SK-N-MC (cell line): ENCODE measurements around the gene FAM81A.

Experiments
- DNase-seq: peaks from one replicate; pipeline ENCODE4 v3.0.0-alpha.2; 2011; ENCODE audit warnings: low read depth, low spot score
- H3K27ac ChIP-seq: fragments of 200-600 bp; sonication (generic); 2 replicates; pipeline ENCODE4 v1.5.1; 2016; ENCODE audit warnings: mixed run types
- H3K36me3 ChIP-seq: fragments of 200-600 bp; sonication (generic); 2 replicates; pipeline ENCODE4 v1.6.1; 2017; ENCODE audit warnings: antibody characterized with exemption, low read length, mixed read lengths; ENCODE audit not compliant: insufficient read depth
- H3K4me3 ChIP-seq: fragments of 200-600 bp; sonication (generic); 2 replicates; pipeline ENCODE4 v1.5.1; 2016
- H3K9ac ChIP-seq: fragments of 200-600 bp; sonication (generic); 2 replicates; pipeline ENCODE4 v1.8.0; 2017; ENCODE audit warnings: mixed run types, mixed read lengths; ENCODE audit not compliant: insufficient read length
- H3K9me3 ChIP-seq: fragments of 200-600 bp; sonication (generic); 2 replicates; pipeline ENCODE4 v1.6.1; 2017; ENCODE audit warnings: low read depth, mild to moderate bottlenecking, antibody characterized with exemption, low read length, moderate library complexity, mixed read lengths
- EZH2 ChIP-seq: fragments of 200-600 bp; sonication (generic); IDR thresholded peaks from one replicate; pipeline ENCODE4 v1.6.1; 2017; ENCODE audit warnings: antibody characterized with exemption
- FOXP2 ChIP-seq: optimal IDR thresholded peaks from 2 replicates; pipeline ENCODE3; 2011; ENCODE audit warnings: mild to moderate bottlenecking, moderate library complexity; ENCODE audit not compliant: insufficient read depth; ENCODE audit errors: extremely low read length, control extremely low read depth
- POLR2AphosphoS5 ChIP-seq: IDR thresholded peaks from 2 replicates; pipeline ENCODE4 v1.6.1; 2012; ENCODE audit warnings: mild to moderate bottlenecking, low read depth, low read length, borderline replicate concordance

FAM81A gene

GRCh38 chr15:59443341-59444072, 5.5 kb downstream of the FAM81A start:
- no peak for DNase-seq
- no peak for TF ChIP-seq FOXP2
- no peak for TF ChIP-seq EZH2
- no peak for TF ChIP-seq POLR2AphosphoS5
- no peak overlapping the region for H3K27ac ChIP-seq
- H3K9me3 ChIP-seq: no peaks in the 10 kb centered on the region
- H3K4me3 ChIP-seq: no peak overlapping the region
- no peak overlapping the region for H3K9ac ChIP-seq
- H3K36me3 ChIP-seq: no peaks in the 10 kb centered on the region

- no peak for TF ChIP-seq EZH2
- no peak for TF ChIP-seq FOXP2
- no peak for TF ChIP-seq POLR2AphosphoS5
- Histone ChIP-seq H3K27ac (no peak overlapping the region), H3K9ac (no peak overlapping the region), H3K36me3 (no peaks in the 10 kb centered on the region), H3K9me3 (no peaks in the 10 kb centered on the region), H3K4me3 (no peak overlapping the region)
- DNase-seq: no peak
These were observed 6.3 kb downstream of the FAM81A start for GRCh38 chr15:59444081-59444835.

GRCh38 chr15:59444980-59445545, 7.1 kb downstream of the FAM81A start:
- H3K27ac ChIP-seq: no peak overlapping the region
- no peak for TF ChIP-seq FOXP2
- no peak for TF ChIP-seq EZH2
- TF ChIP-seq POLR2AphosphoS5: no peak
- no peak for DNase-seq

GRCh38 chr15:59446232-59446957, 8.4 kb downstream of the FAM81A start:
- Histone ChIP-seq H3K9me3 (no peaks in the 10 kb centered on the region), H3K27ac (no peak overlapping the region), H3K36me3 (no peaks in the 10 kb centered on the region), H3K9ac (no peak overlapping the region), H3K4me3 (no peak overlapping the region)
- TF ChIP-seq EZH2 (no peak), POLR2AphosphoS5 (no peak), FOXP2 (no peak)
- no peak for DNase-seq

More at GRCh38 chr15:59444980-59445545, 7.1 kb downstream of the FAM81A start:
- no peaks in the 10 kb centered on the region for H3K9me3 ChIP-seq
- H3K4me3 ChIP-seq: no peak overlapping the region
- H3K36me3 ChIP-seq: no peaks in the 10 kb centered on the region
- no peak overlapping the region for H3K9ac ChIP-seq

GRCh38 chr15:59447367-59447766, 9.4 kb downstream of the FAM81A start:
- TF ChIP-seq EZH2: no peak
- TF ChIP-seq FOXP2: no peak
- TF ChIP-seq POLR2AphosphoS5: no peak
- H3K4me3 ChIP-seq: no peak overlapping the region
- no peak overlapping the region for H3K27ac ChIP-seq
- no peak overlapping the region for H3K9ac ChIP-seq
- H3K9me3 ChIP-seq: no peaks in the 10 kb centered on the region
- no peak for DNase-seq
- no peaks in the 10 kb centered on the region for H3K36me3 ChIP-seq

- TF ChIP-seq EZH2: no peak
- TF ChIP-seq FOXP2: no peak
- no peak for TF ChIP-seq POLR2AphosphoS5
- H3K4me3 ChIP-seq: no peak overlapping the region
- DNase-seq: no peak
- H3K9me3 ChIP-seq: no peaks in the 10 kb centered on the region
- no peaks in the 10 kb centered on the region for H3K36me3 ChIP-seq
- no peak overlapping the region for H3K9ac ChIP-seq
- no peak overlapping the region for H3K27ac ChIP-seq
These were observed 10.9 kb downstream of the FAM81A start for GRCh38 chr15:59448871-59449270.

- H3K4me3 ChIP-seq: no peak overlapping the region
- no peak overlapping the region for H3K9ac ChIP-seq
- TF ChIP-seq EZH2: no peak
- no peak for TF ChIP-seq FOXP2
- no peak for TF ChIP-seq POLR2AphosphoS5
- no peak overlapping the region for H3K27ac ChIP-seq
- no peaks in the 10 kb centered on the region for H3K9me3 ChIP-seq
- H3K36me3 ChIP-seq: no peaks in the 10 kb centered on the region
- DNase-seq: no peak
These were observed 15.7 kb downstream of the FAM81A start for GRCh38 chr15:59453474-59454215.

- TF ChIP-seq EZH2 (no peak), POLR2AphosphoS5 (no peak), FOXP2 (no peak)
- H3K36me3 ChIP-seq: no peaks in the 10 kb centered on the region
- H3K9me3 ChIP-seq: no peaks in the 10 kb centered on the region
- H3K4me3 ChIP-seq: no peak overlapping the region
- no peak overlapping the region for H3K27ac ChIP-seq
- H3K9ac ChIP-seq: no peak overlapping the region
- no peak for DNase-seq
These were observed 18.1 kb downstream of the FAM81A start for GRCh38 chr15:59456114-59456513.
